ENCODE data around the gene TDRD12. TPM values are rescaled to one million over a fixed set of nuclear protein-coding genes. Genes with fewer than 3 reads are reported as not detected.

Gene TDRD12
- total RNA-seq, 1 donor from 2014 or later, result 0.74 TPM

DNA sequence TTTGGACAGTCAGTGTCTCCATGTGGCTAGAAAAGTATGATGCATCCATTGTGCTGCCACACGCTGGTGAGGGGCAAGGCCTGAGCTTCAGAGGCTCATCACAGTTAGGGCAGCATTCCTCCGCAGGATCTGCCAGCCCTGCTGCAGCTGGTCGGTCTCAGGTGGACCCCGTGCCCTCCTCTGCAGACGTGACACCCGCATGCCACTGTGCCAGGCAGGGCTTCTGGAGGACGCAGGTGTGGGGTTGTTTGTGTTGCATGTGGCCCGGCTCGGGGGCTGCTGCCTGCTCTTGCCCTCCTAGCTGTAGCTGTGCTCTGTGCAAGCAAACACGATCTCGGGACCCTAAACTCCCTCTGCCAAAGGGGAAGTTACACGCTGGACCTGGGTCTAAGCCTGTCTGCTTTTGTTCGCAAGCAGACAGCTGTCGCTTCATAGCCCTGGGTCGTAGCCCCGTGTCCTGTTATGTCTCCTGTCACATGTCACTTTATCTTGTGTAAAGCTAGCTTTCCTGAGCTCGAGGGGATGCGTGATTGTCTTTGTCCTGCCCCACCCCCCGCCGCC lies 104.7 kb downstream of the TDRD12 start:
- no peaks in the 10 kb centered on the region for H3K9me3 ChIP-seq
- intact Hi-C loops (cut with DNase I), result no loop called here
- DNase-seq (ENCODE audit: extremely low spot score in 2 of 2), result no peak
- no peaks in the 10 kb centered on the region for H3K4me1 ChIP-seq
- TF ChIP-seq, protein P1, sequence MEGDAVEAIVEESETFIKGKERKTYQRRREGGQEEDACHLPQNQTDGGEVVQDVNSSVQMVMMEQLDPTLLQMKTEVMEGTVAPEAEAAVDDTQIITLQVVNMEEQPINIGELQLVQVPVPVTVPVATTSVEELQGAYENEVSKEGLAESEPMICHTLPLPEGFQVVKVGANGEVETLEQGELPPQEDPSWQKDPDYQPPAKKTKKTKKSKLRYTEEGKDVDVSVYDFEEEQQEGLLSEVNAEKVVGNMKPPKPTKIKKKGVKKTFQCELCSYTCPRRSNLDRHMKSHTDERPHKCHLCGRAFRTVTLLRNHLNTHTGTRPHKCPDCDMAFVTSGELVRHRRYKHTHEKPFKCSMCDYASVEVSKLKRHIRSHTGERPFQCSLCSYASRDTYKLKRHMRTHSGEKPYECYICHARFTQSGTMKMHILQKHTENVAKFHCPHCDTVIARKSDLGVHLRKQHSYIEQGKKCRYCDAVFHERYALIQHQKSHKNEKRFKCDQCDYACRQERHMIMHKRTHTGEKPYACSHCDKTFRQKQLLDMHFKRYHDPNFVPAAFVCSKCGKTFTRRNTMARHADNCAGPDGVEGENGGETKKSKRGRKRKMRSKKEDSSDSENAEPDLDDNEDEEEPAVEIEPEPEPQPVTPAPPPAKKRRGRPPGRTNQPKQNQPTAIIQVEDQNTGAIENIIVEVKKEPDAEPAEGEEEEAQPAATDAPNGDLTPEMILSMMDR (IDR thresholded peaks at IDR 0.05), result no peak
- TF ChIP-seq POLR2AphosphoS5 (IDR thresholded peaks at IDR 0.05; ENCODE audit: insufficient read depth in 1 of 2, low read depth in 1 of 2), result no peak
- no peak for TF ChIP-seq POLR2A (IDR thresholded peaks at IDR 0.05)
- H3K36me3 ChIP-seq, result no peaks in the 10 kb centered on the region
- no peak overlapping the region for H3K4me3 ChIP-seq
- no peaks in the 10 kb centered on the region for H3K27me3 ChIP-seq
- no peak overlapping the region for H3K27ac ChIP-seq

GRCh38 chr19:32824916-32825608 lies 105.5 kb downstream of the TDRD12 start:
- Histone ChIP-seq H3K36me3 (no peaks in the 10 kb centered on the region), H3K4me1 (no peaks in the 10 kb centered on the region), H3K27ac (no peak overlapping the region), H3K4me3 (no peak overlapping the region), H3K9me3 (no peaks in the 10 kb centered on the region), H3K27me3 (no peaks in the 10 kb centered on the region)
- intact Hi-C loops (cut with DNase I), result no loop called here
- TF ChIP-seq POLR2AphosphoS5 (IDR thresholded peaks at IDR 0.05; ENCODE audit: insufficient read depth in 1 of 2, low read depth in 1 of 2), result no peak
- TF ChIP-seq POLR2A (IDR thresholded peaks at IDR 0.05), result no peak
- TF ChIP-seq, protein P1 (IDR thresholded peaks at IDR 0.05), result no peak
- DNase-seq (ENCODE audit: extremely low spot score in 2 of 2), result no peak

DNA sequence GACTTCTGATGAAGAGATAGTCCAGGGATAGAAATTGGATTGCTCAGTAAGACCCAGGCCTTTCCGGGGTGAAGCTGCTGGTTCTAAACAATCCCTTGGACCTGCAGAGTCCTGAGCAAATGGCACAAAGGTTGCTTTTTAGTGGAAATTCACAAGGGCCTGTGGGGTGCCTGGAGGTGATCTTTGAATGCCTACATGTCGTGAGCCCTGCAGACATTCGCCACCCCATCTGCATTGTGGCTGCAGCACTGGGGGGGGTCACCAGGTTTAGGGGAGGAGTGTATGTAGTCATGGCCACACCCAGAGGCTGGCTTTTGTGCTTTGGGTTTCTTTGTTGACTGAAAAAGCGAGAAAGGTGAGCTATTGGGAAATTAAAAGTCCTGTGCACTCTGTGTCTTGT lies 108.6 kb downstream of the TDRD12 start:
- Histone ChIP-seq H3K27me3 (no peaks in the 10 kb centered on the region), H3K4me3 (no peak overlapping the region), H3K4me1 (no peaks in the 10 kb centered on the region), H3K27ac (no peak overlapping the region), H3K36me3 (no peaks in the 10 kb centered on the region), H3K9me3 (no peaks in the 10 kb centered on the region)
- DNase-seq (ENCODE audit: extremely low spot score in 2 of 2), result no peak
- TF ChIP-seq POLR2AphosphoS5 (IDR thresholded peaks at IDR 0.05; ENCODE audit: insufficient read depth in 1 of 2, low read depth in 1 of 2), result no peak
- no peak for TF ChIP-seq POLR2A (IDR thresholded peaks at IDR 0.05)
- TF ChIP-seq, protein P1 (IDR thresholded peaks at IDR 0.05), result no peak
- intact Hi-C loops (cut with DNase I), result no loop called here

- no peaks in the 10 kb centered on the region for H3K9me3 ChIP-seq
- DNase-seq (ENCODE audit: extremely low spot score in 2 of 2), result no peak
- H3K4me3 ChIP-seq, result no peak overlapping the region
- no peak overlapping the region for H3K27ac ChIP-seq
- no peaks in the 10 kb centered on the region for H3K36me3 ChIP-seq
- H3K27me3 ChIP-seq, result no peaks in the 10 kb centered on the region
- TF ChIP-seq POLR2A (IDR thresholded peaks at IDR 0.05) (no peak), POLR2AphosphoS5 (IDR thresholded peaks at IDR 0.05; ENCODE audit: insufficient read depth in 1 of 2, low read depth in 1 of 2) (no peak)
- TF ChIP-seq, protein P1 (IDR thresholded peaks at IDR 0.05), result no peak
- intact Hi-C loops (cut with DNase I), result no loop called here
- H3K4me1 ChIP-seq, result no peaks in the 10 kb centered on the region
Observed at GRCh38 chr19:32828643-32829344, 109.2 kb downstream of the TDRD12 start.
